Mesenchymal stem cell (in vitro differentiated cells and primary cell): ENCODE data around the gene MDFIC2.

Source experiments
- DNase-seq: peaks from one replicate; pipeline ENCODE4 v3.0.0-alpha.2; 2013
- H2AFZ ChIP-seq: one replicate; pipeline ENCODE4 v1.6.1; 2013; ENCODE audit warnings: low read depth, mild to moderate bottlenecking, control low read depth, inconsistent platforms, low read length, moderate library complexity
- H2AK5ac ChIP-seq: 2 replicates; pipeline ENCODE4 v1.6.1; 2013; ENCODE audit warnings: low read length, moderate library complexity, mild to moderate bottlenecking, inconsistent platforms; ENCODE audit not compliant: severe bottlenecking
- H2BK120ac ChIP-seq: one replicate; pipeline ENCODE4 v1.6.1; 2013; ENCODE audit warnings: low read depth, mild to moderate bottlenecking, inconsistent platforms, low read length, moderate library complexity
- H2BK12ac ChIP-seq, 2 experiments: one replicate each; pipeline ENCODE4 v1.6.1; 2013; ENCODE audit warnings: inconsistent platforms in 2 of 2, low read length in 2 of 2, mild to moderate bottlenecking in 2 of 2, moderate library complexity in 2 of 2, control low read depth in 1 of 2
- H2BK15ac ChIP-seq: one replicate; pipeline ENCODE4 v1.6.1; 2013; ENCODE audit warnings: mild to moderate bottlenecking, low read depth, inconsistent platforms; ENCODE audit not compliant: poor library complexity, severe bottlenecking
- H2BK5ac ChIP-seq: 2 replicates; pipeline ENCODE4 v1.6.1; 2013; ENCODE audit warnings: low read depth, mild to moderate bottlenecking, low read length, control low read depth, inconsistent platforms; ENCODE audit not compliant: poor library complexity, severe bottlenecking
- H3K14ac ChIP-seq, 2 experiments: one replicate each; pipeline ENCODE4 v1.6.1; 2013; ENCODE audit warnings: inconsistent platforms in 2 of 2, low read length in 2 of 2, control low read depth in 1 of 2, mild to moderate bottlenecking in 1 of 2, moderate library complexity in 1 of 2
- H3K18ac ChIP-seq, 2 experiments: one replicate each; pipeline ENCODE4 v1.6.1; 2013; ENCODE audit warnings: inconsistent platforms in 2 of 2, low read length in 2 of 2, control low read depth in 1 of 2, low read depth in 1 of 2, mild to moderate bottlenecking in 1 of 2
- H3K23ac ChIP-seq, 2 experiments: one replicate each; pipeline ENCODE4 v1.6.1; 2013; ENCODE audit warnings: inconsistent platforms in 2 of 2, low read length in 2 of 2, mild to moderate bottlenecking in 2 of 2, moderate library complexity in 2 of 2, control low read depth in 1 of 2
- H3K27ac ChIP-seq: 2 replicates; pipeline ENCODE4 v1.5.1; 2013; ENCODE audit warnings: mild to moderate bottlenecking, moderate library complexity, low read length, control low read depth, inconsistent platforms; ENCODE audit not compliant: poor library complexity, severe bottlenecking
- H3K27me3 ChIP-seq, 2 experiments: 2 replicates each; pipeline versions ENCODE4 v1.6.1 to v1.7.0; 2013; ENCODE audit warnings: low read length in 2 of 2, mild to moderate bottlenecking in 2 of 2, moderate library complexity in 2 of 2, control low read depth in 1 of 2, inconsistent platforms in 1 of 2; ENCODE audit not compliant: control insufficient read depth in 1 of 2, insufficient read depth in 1 of 2
- H3K36me3 ChIP-seq, 2 experiments: 2 replicates each; pipeline versions ENCODE4 v1.6.1 to v1.7.0; 2013; ENCODE audit warnings: low read length in 2 of 2, control low read depth in 1 of 2, inconsistent platforms in 1 of 2, low read depth in 1 of 2, mild to moderate bottlenecking in 1 of 2; ENCODE audit not compliant: insufficient read depth in 2 of 2, control insufficient read depth in 1 of 2
- H3K4ac ChIP-seq, 2 experiments: one replicate each; pipeline ENCODE4 v1.6.1; 2013; ENCODE audit warnings: inconsistent platforms in 2 of 2, low read length in 2 of 2, mild to moderate bottlenecking in 2 of 2, moderate library complexity in 2 of 2, control low read depth in 1 of 2, low read depth in 1 of 2
- H3K4me1 ChIP-seq: 2 replicates; pipeline ENCODE4 v1.6.1; 2013; ENCODE audit warnings: low read depth, low read length, control low read depth; ENCODE audit not compliant: control insufficient read depth, insufficient read depth
- H3K4me2 ChIP-seq: 2 replicates; pipeline ENCODE4 v1.6.1; 2013; ENCODE audit warnings: low read length, mild to moderate bottlenecking, inconsistent platforms; ENCODE audit not compliant: poor library complexity, severe bottlenecking
- H3K4me3 ChIP-seq, 2 experiments: 2 replicates each; pipeline versions ENCODE4 v1.5.1 to v1.7.0; 2013; ENCODE audit warnings: low read length in 2 of 2, mild to moderate bottlenecking in 2 of 2, control low read depth in 1 of 2, low read depth in 1 of 2; ENCODE audit not compliant: insufficient read depth in 1 of 2
- H3K79me1 ChIP-seq: replicated peaks from 2 replicates; pipeline ENCODE4 v1.6.1; 2013; ENCODE audit warnings: mild to moderate bottlenecking, control low read depth, low read length, inconsistent platforms; ENCODE audit not compliant: poor library complexity, severe bottlenecking
- H3K9ac ChIP-seq: 2 replicates; pipeline ENCODE4 v1.7.0; 2013; ENCODE audit warnings: mild to moderate bottlenecking, low read length, moderate library complexity
- H3K9me3 ChIP-seq: 2 replicates; pipeline ENCODE4 v1.7.0; 2013; ENCODE audit warnings: mild to moderate bottlenecking, low read length; ENCODE audit not compliant: control insufficient read depth
- H4K8ac ChIP-seq: one replicate; pipeline ENCODE4 v1.6.1; 2013; ENCODE audit warnings: inconsistent platforms, mild to moderate bottlenecking, low read length, moderate library complexity
- H4K91ac ChIP-seq: one replicate; pipeline ENCODE4 v1.6.1; 2013; ENCODE audit warnings: mild to moderate bottlenecking, low read length, inconsistent platforms
- WGBS: methylation state at CpG from one replicate; pipeline ENCODE4 v1.1.7; 2013; ENCODE audit warnings: mixed read lengths; 5-methylcytosine and 5-hydroxymethylcytosine counted together

MDFIC2 gene

DNA sequence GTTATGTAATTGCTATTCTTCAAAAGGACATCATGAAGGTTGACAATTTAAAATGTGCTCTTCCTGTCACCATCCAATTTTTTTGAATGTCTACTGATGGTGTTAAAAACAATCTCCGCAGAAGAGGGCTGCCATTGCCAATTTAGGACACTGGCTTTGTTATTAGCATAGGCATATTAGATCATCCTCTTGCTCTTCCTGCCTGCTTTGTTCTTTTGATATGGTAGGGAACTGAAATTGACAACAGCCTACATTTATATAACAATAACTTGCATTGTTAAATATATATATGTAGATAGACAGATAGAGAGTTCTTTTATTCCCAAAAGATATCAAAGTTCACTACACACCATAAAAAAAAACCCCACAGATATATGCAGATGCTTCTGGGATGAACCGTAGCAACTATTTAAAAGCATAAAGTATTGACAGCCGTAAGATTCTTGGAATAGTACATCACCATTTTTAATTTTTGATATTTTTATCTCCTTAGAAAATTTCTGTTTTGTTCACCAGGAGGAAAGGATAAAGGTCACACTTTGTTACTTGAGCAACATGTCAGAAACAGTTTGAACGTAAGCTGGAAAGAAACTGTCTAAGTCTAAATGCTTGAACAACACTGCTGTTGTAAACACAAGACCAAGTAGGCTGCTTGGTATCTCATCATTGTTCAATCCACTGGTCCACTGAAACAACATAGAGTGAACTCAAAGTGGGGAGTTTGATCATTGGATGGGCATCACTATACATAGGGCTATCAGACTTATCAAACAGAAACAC is 66.5 kb downstream of the MDFIC2 start:
- no peaks in the 10 kb centered on the region for H3K27me3 ChIP-seq
- H2BK15ac ChIP-seq: no peak overlapping the region
- H3K4me2 ChIP-seq: no peak overlapping the region
- no peak overlapping the region for H3K27ac ChIP-seq
- H2AK5ac ChIP-seq: no peak overlapping the region
- H2BK120ac ChIP-seq: no peak overlapping the region
- no peak overlapping the region for H3K14ac ChIP-seq
- no peak overlapping the region for H4K8ac ChIP-seq
- peaks cover 3% of the 10 kb centered on the region for H3K9me3 ChIP-seq
- no peak overlapping the region for H2BK12ac ChIP-seq
- no peaks in the 10 kb centered on the region for H3K36me3 ChIP-seq
- WGBS: 90% methylated on average over 2 of the region's 4 CpGs
- no peak overlapping the region for H3K18ac ChIP-seq
- H2AFZ ChIP-seq: no peak overlapping the region
- no peaks in the 10 kb centered on the region for H3K79me1 ChIP-seq
- DNase-seq: no peak
- no peak overlapping the region for H3K23ac ChIP-seq
- no peaks in the 10 kb centered on the region for H3K4me1 ChIP-seq
- H3K9ac ChIP-seq: no peak overlapping the region
- no peak overlapping the region for H4K91ac ChIP-seq
- no peak overlapping the region for H3K4ac ChIP-seq
- H3K4me3 ChIP-seq: no peak overlapping the region
- no peak overlapping the region for H2BK5ac ChIP-seq

- H2AK5ac ChIP-seq: no peak overlapping the region
- 100% methylated on average over 1 of the region's 2 CpGs for WGBS
Observed at GRCh38 chr3:70244422-70244821, 68.0 kb downstream of the MDFIC2 start.

GRCh38 chr3:70242297-70242882 is 70.0 kb downstream of the MDFIC2 start:
- Histone ChIP-seq H4K91ac (no peak overlapping the region), H3K27ac (no peak overlapping the region), H2BK15ac (no peak overlapping the region), H3K9me3 (peaks cover 3% of the 10 kb centered on the region), H3K79me1 (no peaks in the 10 kb centered on the region), H3K4ac (no peak overlapping the region), H3K4me3 (no peak overlapping the region), H3K18ac (no peak overlapping the region), H2BK120ac (no peak overlapping the region), H3K23ac (no peak overlapping the region), H2BK12ac (no peak overlapping the region), H3K9ac (no peak overlapping the region), H2AFZ (no peak overlapping the region), H3K14ac (no peak overlapping the region), H3K36me3 (no peaks in the 10 kb centered on the region), H3K27me3 (no peaks in the 10 kb centered on the region), H3K4me2 (no peak overlapping the region), H2AK5ac (no peak overlapping the region), H4K8ac (no peak overlapping the region), H2BK5ac (no peak overlapping the region), H3K4me1 (no peaks in the 10 kb centered on the region)
- 76% methylated on average over 2 of the region's 2 CpGs for WGBS
- no peak for DNase-seq

More at GRCh38 chr3:70244422-70244821, 68.0 kb downstream of the MDFIC2 start:
- no peak overlapping the region for H2BK15ac ChIP-seq
- no peaks in the 10 kb centered on the region for H3K27me3 ChIP-seq
- no peak overlapping the region for H3K23ac ChIP-seq
- no peak for DNase-seq
- no peak overlapping the region for H2BK120ac ChIP-seq
- H3K4me2 ChIP-seq: no peak overlapping the region
- H3K4me1 ChIP-seq: no peaks in the 10 kb centered on the region
- H3K14ac ChIP-seq: no peak overlapping the region
- H3K27ac ChIP-seq: no peak overlapping the region
- H2AFZ ChIP-seq: no peak overlapping the region
- peaks cover 3% of the 10 kb centered on the region for H3K9me3 ChIP-seq
- no peak overlapping the region for H3K4me3 ChIP-seq
- no peak overlapping the region for H2BK5ac ChIP-seq
- no peak overlapping the region for H2BK12ac ChIP-seq
- no peak overlapping the region for H4K8ac ChIP-seq
- no peak overlapping the region for H4K91ac ChIP-seq
- H3K4ac ChIP-seq: no peak overlapping the region
- no peak overlapping the region for H3K9ac ChIP-seq
- H3K79me1 ChIP-seq: no peaks in the 10 kb centered on the region
- H3K36me3 ChIP-seq: no peaks in the 10 kb centered on the region
- no peak overlapping the region for H3K18ac ChIP-seq

DNA sequence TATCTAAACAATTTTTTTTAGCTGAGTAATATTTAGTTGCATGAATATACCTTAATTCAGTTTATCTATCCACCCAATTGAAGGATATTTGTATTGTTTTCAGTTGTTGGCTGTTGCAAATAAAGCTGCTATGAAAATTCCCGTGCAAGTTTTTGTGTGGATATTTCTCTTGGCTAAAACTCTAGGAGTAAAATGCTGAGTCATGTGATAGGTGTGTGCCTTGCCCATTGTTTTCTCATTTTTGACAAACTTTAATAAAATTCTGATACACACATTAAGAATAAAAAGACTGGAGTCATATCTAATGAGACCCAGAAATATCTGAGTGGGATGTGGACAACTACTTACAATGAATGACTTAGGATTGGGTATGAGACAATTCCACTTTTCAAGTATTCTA is 78.6 kb downstream of the MDFIC2 start:
- Histone ChIP-seq H3K79me1 (no peaks in the 10 kb centered on the region), H2AK5ac (no peak overlapping the region), H2BK12ac (no peak overlapping the region), H2AFZ (no peak overlapping the region), H3K9ac (no peak overlapping the region), H3K9me3 (no peaks in the 10 kb centered on the region), H3K27me3 (no peaks in the 10 kb centered on the region), H3K36me3 (no peaks in the 10 kb centered on the region), H4K8ac (no peak overlapping the region), H2BK5ac (no peak overlapping the region), H2BK120ac (no peak overlapping the region), H3K4me2 (no peak overlapping the region), H3K4me3 (no peak overlapping the region), H3K18ac (no peak overlapping the region), H3K4ac (no peak overlapping the region), H2BK15ac (no peak overlapping the region), H3K27ac (no peak overlapping the region), H3K4me1 (no peaks in the 10 kb centered on the region), H4K91ac (no peak overlapping the region), H3K14ac (no peak overlapping the region), H3K23ac (no peak overlapping the region)
- no CpG with 5 or more reads among the region's 1 CpG for WGBS
- DNase-seq: no peak
